GM20000 (cell line): ENCODE data around the gene SFRP4.

Experiments
- DNase-seq: peaks from one replicate; pipeline ENCODE4 v3.0.0; 2012; ENCODE audit warnings: low spot score
- TF ChIP-seq, protein P1 (sequence below): IDR thresholded peaks from 2 replicates; pipeline ENCODE4 v1.5.1; 2012; ENCODE audit warnings: mild to moderate bottlenecking, control low read depth; ENCODE audit errors: extremely low read depth, missing control alignments

Gene SFRP4

DNA sequence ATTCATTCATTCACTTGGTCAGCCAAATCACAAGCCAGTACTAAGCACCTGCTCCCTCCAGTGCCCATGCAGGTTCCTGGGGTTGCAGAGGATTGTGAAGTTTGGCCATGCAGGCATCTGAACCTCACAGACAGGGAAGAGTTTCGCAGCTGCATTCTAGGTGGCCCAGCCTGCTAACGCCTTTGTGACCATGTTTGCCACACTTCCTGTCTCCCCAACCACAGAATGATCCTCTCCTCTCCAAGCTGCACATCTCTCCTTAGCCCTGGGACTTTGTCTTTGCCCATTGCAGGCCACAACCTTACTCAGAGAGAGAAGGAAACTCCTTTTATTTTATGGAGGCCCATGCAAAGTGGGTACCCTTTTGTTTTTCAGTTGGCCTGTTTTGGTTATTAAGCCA lies 35.6 kb upstream of the SFRP4 start:
- TF ChIP-seq, protein P1, sequence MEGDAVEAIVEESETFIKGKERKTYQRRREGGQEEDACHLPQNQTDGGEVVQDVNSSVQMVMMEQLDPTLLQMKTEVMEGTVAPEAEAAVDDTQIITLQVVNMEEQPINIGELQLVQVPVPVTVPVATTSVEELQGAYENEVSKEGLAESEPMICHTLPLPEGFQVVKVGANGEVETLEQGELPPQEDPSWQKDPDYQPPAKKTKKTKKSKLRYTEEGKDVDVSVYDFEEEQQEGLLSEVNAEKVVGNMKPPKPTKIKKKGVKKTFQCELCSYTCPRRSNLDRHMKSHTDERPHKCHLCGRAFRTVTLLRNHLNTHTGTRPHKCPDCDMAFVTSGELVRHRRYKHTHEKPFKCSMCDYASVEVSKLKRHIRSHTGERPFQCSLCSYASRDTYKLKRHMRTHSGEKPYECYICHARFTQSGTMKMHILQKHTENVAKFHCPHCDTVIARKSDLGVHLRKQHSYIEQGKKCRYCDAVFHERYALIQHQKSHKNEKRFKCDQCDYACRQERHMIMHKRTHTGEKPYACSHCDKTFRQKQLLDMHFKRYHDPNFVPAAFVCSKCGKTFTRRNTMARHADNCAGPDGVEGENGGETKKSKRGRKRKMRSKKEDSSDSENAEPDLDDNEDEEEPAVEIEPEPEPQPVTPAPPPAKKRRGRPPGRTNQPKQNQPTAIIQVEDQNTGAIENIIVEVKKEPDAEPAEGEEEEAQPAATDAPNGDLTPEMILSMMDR = no peak
- DNase-seq = no peak

DNA sequence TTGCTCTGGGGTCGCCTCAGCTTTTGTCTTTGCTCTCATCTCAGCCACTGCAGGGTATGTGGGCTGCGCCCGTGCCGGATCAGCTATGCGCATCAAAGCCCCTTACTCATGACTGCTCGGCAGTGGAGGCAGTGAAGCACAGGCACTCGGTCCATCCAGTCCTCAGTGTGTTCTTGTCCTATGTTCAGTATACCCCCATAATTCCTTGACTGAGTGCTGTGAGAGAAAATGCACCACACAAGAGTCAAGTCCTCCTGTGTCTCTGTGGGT lies 31.3 kb upstream of the SFRP4 start:
- no peak for DNase-seq
- TF ChIP-seq, protein P1 = no peak

DNA sequence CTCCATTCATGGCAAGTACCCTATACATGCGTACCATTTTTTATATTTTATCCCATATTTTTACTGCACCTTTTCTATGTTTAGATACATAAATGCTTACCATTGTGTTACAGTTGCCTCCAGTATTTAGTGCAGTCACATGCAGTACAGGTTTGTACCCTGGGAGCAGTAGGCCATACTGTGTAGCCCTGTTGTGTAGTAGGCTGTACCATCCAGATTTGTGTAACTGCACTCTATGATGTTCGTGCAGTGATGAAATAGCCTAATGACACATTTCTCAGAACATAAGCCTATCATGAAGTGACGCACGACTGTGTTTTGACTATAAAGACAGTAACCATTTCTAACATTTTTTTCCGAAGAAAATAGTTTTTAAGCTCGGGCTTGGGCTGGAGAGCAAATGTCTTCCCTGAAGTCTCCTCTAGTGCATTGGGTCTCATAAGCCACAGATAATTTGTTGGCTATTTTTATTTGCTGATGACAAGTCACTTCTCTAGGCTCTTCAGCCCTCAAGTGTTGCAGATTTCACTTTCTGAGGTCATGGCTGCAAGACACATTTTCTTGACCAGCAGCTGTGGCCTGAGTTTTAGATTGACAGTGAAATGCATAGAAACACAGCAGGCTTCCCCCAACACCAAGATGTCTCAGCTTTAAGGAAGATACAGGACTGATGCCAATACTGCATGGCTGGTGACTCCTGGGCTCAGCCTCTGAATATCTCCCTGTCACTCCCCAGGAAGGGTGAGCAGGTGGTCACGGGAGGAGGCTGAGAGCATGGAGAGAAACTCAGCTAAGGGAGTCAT lies 30.7 kb upstream of the SFRP4 start:
- TF ChIP-seq, protein P1 = no peak
- DNase-seq = no peak

DNA sequence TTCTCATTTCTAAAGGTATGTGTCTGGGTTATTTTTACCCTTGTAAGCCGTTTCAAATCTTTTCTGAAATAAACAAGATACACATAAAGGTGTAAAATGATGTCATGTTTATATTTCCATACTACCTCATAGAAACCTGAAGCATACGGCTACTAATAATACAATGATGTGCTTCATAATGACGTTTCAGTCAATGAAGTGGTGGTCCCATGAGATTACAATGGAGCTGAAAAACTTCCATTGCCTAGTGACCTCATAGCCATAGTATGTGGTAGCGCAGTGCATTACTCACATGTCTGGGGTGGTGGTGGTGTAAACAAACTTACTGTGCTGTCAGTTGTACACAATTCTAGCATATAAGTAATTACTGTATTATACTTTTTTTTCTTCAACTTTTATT lies 28.7 kb upstream of the SFRP4 start:
- TF ChIP-seq, protein P1 = no peak
- no peak for DNase-seq

DNA sequence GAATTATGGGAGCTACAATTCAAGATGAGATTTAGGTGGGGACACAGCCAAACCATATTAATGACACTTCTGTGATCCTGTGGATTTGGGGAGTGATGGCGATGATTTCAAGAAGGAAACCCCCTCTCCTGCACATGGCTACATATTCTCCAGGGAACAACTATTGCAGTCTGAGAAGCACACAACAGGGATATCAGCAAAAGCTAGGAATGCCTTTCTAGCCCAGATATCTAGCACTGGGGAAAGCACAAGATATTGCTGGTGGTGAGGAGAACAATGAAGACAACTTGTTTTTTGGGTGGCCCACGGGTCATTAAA lies 28.1 kb upstream of the SFRP4 start:
- DNase-seq = no peak
- TF ChIP-seq, protein P1 = no peak

DNA sequence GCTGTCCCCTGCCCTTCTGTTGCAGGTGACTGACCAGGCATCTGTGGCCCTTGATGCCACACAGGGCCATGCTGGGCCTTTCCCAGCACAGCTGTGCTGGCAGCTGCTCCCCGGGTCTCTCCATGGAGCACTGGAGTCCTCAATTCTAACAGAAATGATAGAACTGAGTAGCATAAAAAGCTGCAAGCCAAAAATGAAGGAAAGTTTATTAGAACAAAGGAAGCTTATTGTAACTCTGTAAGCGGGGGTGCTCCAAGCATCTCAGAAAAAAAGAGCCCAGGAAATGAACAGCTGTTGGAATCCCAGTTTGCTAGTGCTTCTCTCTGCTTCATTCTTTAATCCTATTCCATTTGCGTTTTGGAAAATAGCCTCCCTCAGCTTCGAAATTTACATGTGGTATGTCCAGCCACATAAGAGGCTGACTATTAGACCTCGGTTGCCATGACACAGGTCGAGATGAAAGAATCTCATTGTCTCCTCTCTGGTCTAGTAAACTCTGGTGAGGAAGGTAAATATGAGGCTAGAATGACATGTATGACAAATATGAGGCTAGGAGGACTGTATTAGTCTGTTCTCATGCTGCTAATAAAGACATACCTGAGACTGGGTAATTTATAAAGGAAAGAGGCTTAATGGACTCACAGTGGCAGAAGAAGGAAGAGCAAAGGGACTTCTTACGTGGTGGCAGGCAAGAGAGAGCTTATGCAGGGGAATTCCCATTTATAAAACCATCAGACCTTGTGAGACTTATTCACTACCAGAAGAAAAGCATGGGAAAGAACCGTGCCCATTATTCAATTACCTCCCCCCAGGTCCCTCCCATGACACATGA lies 27.5 kb upstream of the SFRP4 start:
- peak; percentile 29 for DNase-seq
- TF ChIP-seq, protein P1 = no peak

DNA sequence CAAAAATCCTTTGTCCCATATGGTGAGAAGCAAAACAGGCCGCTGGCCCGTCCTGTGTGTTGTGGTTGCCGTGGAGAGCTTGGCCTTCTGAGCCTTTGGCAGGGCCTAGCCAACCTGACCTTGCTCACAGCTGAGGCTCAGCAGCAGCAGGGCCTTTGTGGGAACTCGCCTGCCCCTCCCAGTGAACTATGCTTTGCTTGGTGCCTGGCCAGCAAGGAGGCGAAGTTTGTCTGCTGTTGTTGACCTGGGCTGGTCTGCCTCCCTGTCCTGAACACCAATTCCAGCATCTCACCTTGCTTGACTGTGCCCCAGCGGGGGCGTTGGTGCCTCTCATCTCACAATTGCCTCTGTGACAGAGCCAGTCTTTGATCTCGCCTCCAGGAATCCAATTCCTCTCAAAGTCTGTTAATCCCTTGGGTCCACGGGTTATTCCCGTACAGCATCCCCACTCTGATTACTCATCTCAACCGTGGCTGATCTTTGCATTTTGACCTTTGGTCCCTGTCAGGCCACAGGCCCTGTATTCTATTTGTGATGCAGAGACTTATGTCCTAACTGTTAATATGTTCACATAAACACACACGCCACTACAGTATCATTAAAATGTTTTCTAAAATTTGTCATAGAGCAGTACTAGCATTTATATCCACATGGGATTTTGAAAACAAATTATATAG lies 26.5 kb upstream of the SFRP4 start:
- TF ChIP-seq, protein P1 = no peak
- DNase-seq = no peak
